B cell (primary cell): ENCODE measurements around the gene NBEAL2.

Experiments used
- CTCF ChIP-seq: fragments of 200-600 bp; IDR thresholded peaks from one replicate; pipeline ENCODE4 v1.8.0; 2022; ENCODE audit warnings: antibody characterized with exemption, mild to moderate bottlenecking
- EZH2 ChIP-seq: IDR thresholded peaks from 2 replicates; pipeline ENCODE4 v1.6.1; 2012; ENCODE audit warnings: borderline replicate concordance, low read depth, mild to moderate bottlenecking, moderate library complexity, low read length; ENCODE audit not compliant: insufficient read depth, poor library complexity, severe bottlenecking

GRCh38 chr3:46939578-46940445, 39.7 kb upstream of the NBEAL2 start:
- no peak for TF ChIP-seq EZH2
- no peak for TF ChIP-seq CTCF
